A549 (cell line): ENCODE measurements around the gene RGS6.

Source experiments
- CTCF ChIP-seq: fragments of >200 bp; sonication (Bioruptor Twin); formaldehyde crosslinking; IDR thresholded peaks from 3 replicates; pipeline ENCODE4 v1.5.1; 2016
- EP300 ChIP-seq, 2 experiments: fragments of >200 bp; sonication (Bioruptor Twin); formaldehyde crosslinking; IDR thresholded peaks; 2 replicates in 1 of 2; 3 replicates in 1 of 2; pipeline ENCODE4 v1.6.1; 2016 to 2017
- ESRRA ChIP-seq: fragments of 150-350 bp; IDR thresholded peaks from 2 replicates; pipeline ENCODE4 v1.6.1; 2014; ENCODE audit warnings: mild to moderate bottlenecking, low read length, borderline replicate concordance
- HOXB5 ChIP-seq: fragments of 250-450 bp; sonication (Bioruptor Pico); IDR thresholded peaks from 2 replicates; pipeline ENCODE4 v1.5.0; 2020; ENCODE audit warnings: mild to moderate bottlenecking, moderate library complexity
- PBX3 ChIP-seq: IDR thresholded peaks from 2 replicates; pipeline ENCODE4 v1.6.1; 2012

DNA sequence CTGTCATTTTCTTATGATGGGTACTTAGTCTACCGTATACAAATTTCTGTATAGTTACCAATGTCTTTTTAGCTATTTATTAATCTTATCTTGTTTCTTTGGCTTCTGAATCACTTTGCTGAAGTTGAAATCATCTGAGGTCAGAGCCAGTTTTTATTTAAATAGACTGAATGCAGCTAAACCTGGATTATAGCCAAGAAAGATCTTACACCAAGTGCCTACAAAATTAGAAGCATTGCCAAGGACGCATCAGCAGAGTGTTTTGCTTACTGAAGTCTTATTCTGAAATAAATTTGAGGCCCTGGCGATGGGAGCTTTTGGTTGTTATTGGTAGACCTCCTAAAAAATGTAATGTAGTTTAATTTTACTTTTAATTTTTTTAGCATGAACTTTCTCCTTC is 128.2 kb downstream of the RGS6 start:
- TF ChIP-seq PBX3 = no peak
- no peak for TF ChIP-seq CTCF
- no peak for TF ChIP-seq HOXB5 (CRISPR knock-in tag)
- TF ChIP-seq EP300 (IDR thresholded peaks at IDR 0.05) = no peak
- no peak for TF ChIP-seq ESRRA
